Measurements from ENCODE around the gene FARP1. TPM values are rescaled to one million over a fixed set of nuclear protein-coding genes. Genes with fewer than 3 reads are reported as not detected.

FARP1 gene
- total RNA-seq, 1 experiment from 2014 or later = 96.6 TPM

GRCh38 chr13:98318263-98318878, 175.5 kb downstream of the FARP1 start:
- H3K9me3 Mint-ChIP-seq = no peaks in the 10 kb centered on the region
- no peak overlapping the region for H3K4me3 Mint-ChIP-seq
- ChIA-PET CTCF (interaction anchor here (0.7 kb wide), 1 partner anchor 479 kb away, joined by 4 read pairs; no protein-coding TSS in a partner anchor), POLR2A (interaction anchor here (0.8 kb wide), 1 partner anchor 71 kb away, joined by 5 read pairs; no protein-coding TSS in a partner anchor)
- DNase-seq (ENCODE audit: low spot score) (no peak), ATAC-seq (no peak)
- H3K27ac Mint-ChIP-seq = no peak overlapping the region
- H3K27me3 Mint-ChIP-seq (ENCODE audit: low read depth) = no peaks in the 10 kb centered on the region
- TF ChIP-seq CREM (CRISPR knock-in tag; IDR thresholded peaks at IDR 0.05) = no peak
- TF ChIP-seq FOXP1 (CRISPR knock-in tag; IDR thresholded peaks at IDR 0.05; ENCODE audit: borderline replicate concordance) = no peak
- TF ChIP-seq GTF2I (CRISPR knock-in tag; conservative IDR thresholded peaks at IDR 0.05) = no peak
- no peak for TF ChIP-seq SOX15 (CRISPR knock-in tag; IDR thresholded peaks at IDR 0.05)
- TF ChIP-seq NFYB (CRISPR knock-in tag; conservative IDR thresholded peaks at IDR 0.05; ENCODE audit: low read depth) = no peak
- no peak for TF ChIP-seq ATF2 (CRISPR knock-in tag; IDR thresholded peaks at IDR 0.05; ENCODE audit: borderline replicate concordance, low read depth)
- no peak for TF ChIP-seq KAT7 (CRISPR knock-in tag; IDR thresholded peaks at IDR 0.05; ENCODE audit: borderline replicate concordance)
- TF ChIP-seq HMGA2 (CRISPR knock-in tag; IDR thresholded peaks at IDR 0.05) = no peak
- TF ChIP-seq GRHL2 (CRISPR knock-in tag; IDR thresholded peaks at IDR 0.05; ENCODE audit: insufficient replicate concordance, severe bottlenecking) = no peak
- no peak for TF ChIP-seq FOXK1 (CRISPR knock-in tag; IDR thresholded peaks at IDR 0.05)
- no peak for TF ChIP-seq NR1H2 (CRISPR knock-in tag; IDR thresholded peaks at IDR 0.05)
- TF ChIP-seq SMAD3 (CRISPR knock-in tag; IDR thresholded peaks at IDR 0.05; ENCODE audit: borderline replicate concordance) = no peak
- no peak for TF ChIP-seq E2F5 (CRISPR knock-in tag; IDR thresholded peaks at IDR 0.05)
- no peak for TF ChIP-seq ZNF425 (CRISPR knock-in tag; conservative IDR thresholded peaks at IDR 0.05)
- TF ChIP-seq, protein P1, sequence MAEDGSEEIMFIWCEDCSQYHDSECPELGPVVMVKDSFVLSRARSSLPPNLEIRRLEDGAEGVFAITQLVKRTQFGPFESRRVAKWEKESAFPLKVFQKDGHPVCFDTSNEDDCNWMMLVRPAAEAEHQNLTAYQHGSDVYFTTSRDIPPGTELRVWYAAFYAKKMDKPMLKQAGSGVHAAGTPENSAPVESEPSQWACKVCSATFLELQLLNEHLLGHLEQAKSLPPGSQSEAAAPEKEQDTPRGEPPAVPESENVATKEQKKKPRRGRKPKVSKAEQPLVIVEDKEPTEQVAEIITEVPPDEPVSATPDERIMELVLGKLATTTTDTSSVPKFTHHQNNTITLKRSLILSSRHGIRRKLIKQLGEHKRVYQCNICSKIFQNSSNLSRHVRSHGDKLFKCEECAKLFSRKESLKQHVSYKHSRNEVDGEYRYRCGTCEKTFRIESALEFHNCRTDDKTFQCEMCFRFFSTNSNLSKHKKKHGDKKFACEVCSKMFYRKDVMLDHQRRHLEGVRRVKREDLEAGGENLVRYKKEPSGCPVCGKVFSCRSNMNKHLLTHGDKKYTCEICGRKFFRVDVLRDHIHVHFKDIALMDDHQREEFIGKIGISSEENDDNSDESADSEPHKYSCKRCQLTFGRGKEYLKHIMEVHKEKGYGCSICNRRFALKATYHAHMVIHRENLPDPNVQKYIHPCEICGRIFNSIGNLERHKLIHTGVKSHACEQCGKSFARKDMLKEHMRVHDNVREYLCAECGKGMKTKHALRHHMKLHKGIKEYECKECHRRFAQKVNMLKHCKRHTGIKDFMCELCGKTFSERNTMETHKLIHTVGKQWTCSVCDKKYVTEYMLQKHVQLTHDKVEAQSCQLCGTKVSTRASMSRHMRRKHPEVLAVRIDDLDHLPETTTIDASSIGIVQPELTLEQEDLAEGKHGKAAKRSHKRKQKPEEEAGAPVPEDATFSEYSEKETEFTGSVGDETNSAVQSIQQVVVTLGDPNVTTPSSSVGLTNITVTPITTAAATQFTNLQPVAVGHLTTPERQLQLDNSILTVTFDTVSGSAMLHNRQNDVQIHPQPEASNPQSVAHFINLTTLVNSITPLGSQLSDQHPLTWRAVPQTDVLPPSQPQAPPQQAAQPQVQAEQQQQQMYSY (CRISPR knock-in tag; IDR thresholded peaks at IDR 0.05) = no peak
- TF ChIP-seq, protein P2, sequence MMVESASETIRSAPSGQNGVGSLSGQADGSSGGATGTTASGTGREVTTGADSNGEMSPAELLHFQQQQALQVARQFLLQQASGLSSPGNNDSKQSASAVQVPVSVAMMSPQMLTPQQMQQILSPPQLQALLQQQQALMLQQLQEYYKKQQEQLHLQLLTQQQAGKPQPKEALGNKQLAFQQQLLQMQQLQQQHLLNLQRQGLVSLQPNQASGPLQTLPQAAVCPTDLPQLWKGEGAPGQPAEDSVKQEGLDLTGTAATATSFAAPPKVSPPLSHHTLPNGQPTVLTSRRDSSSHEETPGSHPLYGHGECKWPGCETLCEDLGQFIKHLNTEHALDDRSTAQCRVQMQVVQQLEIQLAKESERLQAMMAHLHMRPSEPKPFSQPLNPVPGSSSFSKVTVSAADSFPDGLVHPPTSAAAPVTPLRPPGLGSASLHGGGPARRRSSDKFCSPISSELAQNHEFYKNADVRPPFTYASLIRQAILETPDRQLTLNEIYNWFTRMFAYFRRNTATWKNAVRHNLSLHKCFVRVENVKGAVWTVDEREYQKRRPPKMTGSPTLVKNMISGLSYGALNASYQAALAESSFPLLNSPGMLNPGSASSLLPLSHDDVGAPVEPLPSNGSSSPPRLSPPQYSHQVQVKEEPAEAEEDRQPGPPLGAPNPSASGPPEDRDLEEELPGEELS (CRISPR knock-in tag; IDR thresholded peaks at IDR 0.05) = no peak
- no peak for TF ChIP-seq PRRX2 (CRISPR knock-in tag; IDR thresholded peaks at IDR 0.05)
- TF ChIP-seq NFATC4 (CRISPR knock-in tag; IDR thresholded peaks at IDR 0.05) = no peak
- no peak for TF ChIP-seq E2F1 (CRISPR knock-in tag; IDR thresholded peaks at IDR 0.05)
- H3K4me1 Mint-ChIP-seq = peaks cover 64% of the 10 kb centered on the region
- H3K36me3 Mint-ChIP-seq = peaks cover 2% of the 10 kb centered on the region; the same call in 1 of the 2 replicates

Measured in WTC11 (cell line).